ENCODE data around the gene SCARB1. TPM values are rescaled to one million over a fixed set of nuclear protein-coding genes. Genes with fewer than 3 reads are reported as not detected.

SCARB1 gene
- total RNA-seq, 1 donor, result 9.4 TPM

DNA sequence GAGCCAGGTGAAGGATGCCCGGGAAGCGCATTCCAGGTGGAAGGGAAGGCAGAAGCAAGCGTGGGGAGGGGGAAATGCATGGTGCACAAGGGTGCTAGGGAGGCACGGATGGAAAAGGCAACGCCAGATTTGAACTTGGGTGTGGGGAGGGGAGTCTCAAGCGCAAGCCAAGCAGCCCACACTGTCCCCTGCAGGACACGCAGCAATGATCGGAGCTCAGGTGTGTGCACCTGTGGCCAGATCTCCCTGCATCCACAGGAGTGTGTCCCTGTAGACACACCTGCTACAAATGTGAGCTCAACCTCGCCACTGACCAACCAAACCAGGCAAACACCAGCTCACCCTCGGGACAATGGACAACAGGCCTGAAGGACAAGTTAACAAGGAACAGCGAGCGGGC is 63.2 kb downstream of the SCARB1 start:
- Histone ChIP-seq H3K4me2 (ENCODE audit: insufficient read depth, low read length) (no peak overlapping the region), H4K20me1 (ENCODE audit: insufficient read depth, low read length) (no peaks in the 10 kb centered on the region), H3K27ac (ENCODE audit: low read depth, low read length) (no peak overlapping the region), H3K79me2 (ENCODE audit: insufficient read depth, low read length) (no peaks in the 10 kb centered on the region), H3K36me3 (ENCODE audit: insufficient read depth, low read length) (no peaks in the 10 kb centered on the region), H3K4me1 (ENCODE audit: insufficient read depth, low read length) (no peaks in the 10 kb centered on the region), H3K27me3 (ENCODE audit: insufficient read depth, low read length) (no peaks in the 10 kb centered on the region), H3K9me3 (ENCODE audit: low read depth, low read length) (no peaks in the 10 kb centered on the region), H3K4me3 (ENCODE audit: insufficient read depth, low read length) (no peak overlapping the region), H2AFZ (ENCODE audit: low read length) (no peak overlapping the region)
- TF ChIP-seq, protein P1, sequence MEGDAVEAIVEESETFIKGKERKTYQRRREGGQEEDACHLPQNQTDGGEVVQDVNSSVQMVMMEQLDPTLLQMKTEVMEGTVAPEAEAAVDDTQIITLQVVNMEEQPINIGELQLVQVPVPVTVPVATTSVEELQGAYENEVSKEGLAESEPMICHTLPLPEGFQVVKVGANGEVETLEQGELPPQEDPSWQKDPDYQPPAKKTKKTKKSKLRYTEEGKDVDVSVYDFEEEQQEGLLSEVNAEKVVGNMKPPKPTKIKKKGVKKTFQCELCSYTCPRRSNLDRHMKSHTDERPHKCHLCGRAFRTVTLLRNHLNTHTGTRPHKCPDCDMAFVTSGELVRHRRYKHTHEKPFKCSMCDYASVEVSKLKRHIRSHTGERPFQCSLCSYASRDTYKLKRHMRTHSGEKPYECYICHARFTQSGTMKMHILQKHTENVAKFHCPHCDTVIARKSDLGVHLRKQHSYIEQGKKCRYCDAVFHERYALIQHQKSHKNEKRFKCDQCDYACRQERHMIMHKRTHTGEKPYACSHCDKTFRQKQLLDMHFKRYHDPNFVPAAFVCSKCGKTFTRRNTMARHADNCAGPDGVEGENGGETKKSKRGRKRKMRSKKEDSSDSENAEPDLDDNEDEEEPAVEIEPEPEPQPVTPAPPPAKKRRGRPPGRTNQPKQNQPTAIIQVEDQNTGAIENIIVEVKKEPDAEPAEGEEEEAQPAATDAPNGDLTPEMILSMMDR (IDR thresholded peaks at IDR 0.05; ENCODE audit: extremely low read depth, low read depth, low read length), result no peak
- peak; percentile 53 for DNase-seq (ENCODE audit: insufficient read length, low spot score, missing footprints)

DNA sequence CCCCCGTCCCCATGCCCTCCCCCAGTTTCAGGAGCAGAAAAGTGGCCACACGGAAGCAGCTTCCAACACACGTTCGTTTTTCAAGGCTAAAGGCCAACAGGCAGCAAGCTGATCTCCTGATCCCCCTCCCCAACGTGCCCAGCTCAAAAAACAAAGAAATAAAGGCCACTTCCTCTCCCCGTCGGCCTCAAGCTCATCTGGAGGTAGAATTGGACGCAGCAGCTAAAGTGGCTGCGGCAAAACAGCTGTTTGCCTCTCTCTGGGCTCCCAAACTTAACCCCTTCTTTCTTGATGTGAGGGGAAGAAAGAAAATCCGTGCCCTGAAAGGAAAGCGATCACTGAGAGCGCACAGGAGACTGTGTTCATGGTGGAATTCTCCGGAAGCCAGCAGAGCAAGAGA is 66.3 kb downstream of the SCARB1 start:
- no peaks in the 10 kb centered on the region for H3K79me2 ChIP-seq (ENCODE audit: insufficient read depth, low read length)
- H2AFZ ChIP-seq (ENCODE audit: low read length), result no peak overlapping the region
- H3K27me3 ChIP-seq (ENCODE audit: insufficient read depth, low read length), result no peaks in the 10 kb centered on the region
- peak; percentile 43 for DNase-seq (ENCODE audit: insufficient read length, low spot score, missing footprints)
- H3K27ac ChIP-seq (ENCODE audit: low read depth, low read length), result no peak overlapping the region
- no peak overlapping the region for H3K4me3 ChIP-seq (ENCODE audit: insufficient read depth, low read length)
- no peaks in the 10 kb centered on the region for H4K20me1 ChIP-seq (ENCODE audit: insufficient read depth, low read length)
- no peaks in the 10 kb centered on the region for H3K4me1 ChIP-seq (ENCODE audit: insufficient read depth, low read length)
- H3K9me3 ChIP-seq (ENCODE audit: low read depth, low read length), result no peaks in the 10 kb centered on the region
- no peak overlapping the region for H3K4me2 ChIP-seq (ENCODE audit: insufficient read depth, low read length)
- H3K36me3 ChIP-seq (ENCODE audit: insufficient read depth, low read length), result no peaks in the 10 kb centered on the region
- TF ChIP-seq, protein P1 (IDR thresholded peaks at IDR 0.05; ENCODE audit: extremely low read depth, low read depth, low read length), result no peak

DNA sequence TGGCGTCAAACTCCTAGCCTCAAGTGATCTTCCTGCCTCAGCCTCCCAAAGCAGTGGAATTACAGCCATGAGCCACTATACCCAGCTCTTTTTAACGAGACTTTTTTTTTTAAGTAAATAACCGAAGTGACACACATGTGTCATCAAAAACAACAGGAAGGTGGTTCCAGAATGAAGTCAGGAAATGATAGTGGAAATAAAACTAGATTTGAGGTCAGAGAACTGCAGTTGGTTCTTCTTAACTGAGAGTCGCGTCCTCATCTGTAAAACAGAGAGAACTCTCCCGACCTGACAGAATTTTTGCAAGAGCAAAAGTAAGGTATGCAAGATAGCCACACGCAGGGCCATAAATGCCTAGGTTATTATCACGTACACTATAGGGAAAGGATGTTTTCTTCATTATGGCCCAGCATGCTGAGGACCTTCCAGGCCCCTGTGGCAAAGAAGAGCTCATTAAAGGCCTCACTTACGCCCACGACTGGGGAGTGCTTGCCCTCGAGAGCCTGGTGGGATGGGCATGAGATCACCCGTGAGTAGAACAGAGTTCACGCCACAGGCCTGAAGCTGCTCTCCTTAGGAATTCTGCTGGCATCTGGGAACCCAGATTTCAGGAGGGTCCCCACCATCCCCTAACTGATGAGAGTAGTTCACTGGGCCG is 67.2 kb downstream of the SCARB1 start:
- no peak overlapping the region for H3K4me2 ChIP-seq (ENCODE audit: insufficient read depth, low read length)
- no peaks in the 10 kb centered on the region for H3K27me3 ChIP-seq (ENCODE audit: insufficient read depth, low read length)
- H3K27ac ChIP-seq (ENCODE audit: low read depth, low read length), result no peak overlapping the region
- H2AFZ ChIP-seq (ENCODE audit: low read length), result no peak overlapping the region
- no peaks in the 10 kb centered on the region for H3K4me1 ChIP-seq (ENCODE audit: insufficient read depth, low read length)
- no peaks in the 10 kb centered on the region for H3K9me3 ChIP-seq (ENCODE audit: low read depth, low read length)
- no peak overlapping the region for H3K4me3 ChIP-seq (ENCODE audit: insufficient read depth, low read length)
- H3K79me2 ChIP-seq (ENCODE audit: insufficient read depth, low read length), result no peaks in the 10 kb centered on the region
- H4K20me1 ChIP-seq (ENCODE audit: insufficient read depth, low read length), result no peaks in the 10 kb centered on the region
- TF ChIP-seq, protein P1 (IDR thresholded peaks at IDR 0.05; ENCODE audit: extremely low read depth, low read depth, low read length), result no peak
- peak; percentile 54 for DNase-seq (ENCODE audit: insufficient read length, low spot score, missing footprints)
- no peaks in the 10 kb centered on the region for H3K36me3 ChIP-seq (ENCODE audit: insufficient read depth, low read length)

DNA sequence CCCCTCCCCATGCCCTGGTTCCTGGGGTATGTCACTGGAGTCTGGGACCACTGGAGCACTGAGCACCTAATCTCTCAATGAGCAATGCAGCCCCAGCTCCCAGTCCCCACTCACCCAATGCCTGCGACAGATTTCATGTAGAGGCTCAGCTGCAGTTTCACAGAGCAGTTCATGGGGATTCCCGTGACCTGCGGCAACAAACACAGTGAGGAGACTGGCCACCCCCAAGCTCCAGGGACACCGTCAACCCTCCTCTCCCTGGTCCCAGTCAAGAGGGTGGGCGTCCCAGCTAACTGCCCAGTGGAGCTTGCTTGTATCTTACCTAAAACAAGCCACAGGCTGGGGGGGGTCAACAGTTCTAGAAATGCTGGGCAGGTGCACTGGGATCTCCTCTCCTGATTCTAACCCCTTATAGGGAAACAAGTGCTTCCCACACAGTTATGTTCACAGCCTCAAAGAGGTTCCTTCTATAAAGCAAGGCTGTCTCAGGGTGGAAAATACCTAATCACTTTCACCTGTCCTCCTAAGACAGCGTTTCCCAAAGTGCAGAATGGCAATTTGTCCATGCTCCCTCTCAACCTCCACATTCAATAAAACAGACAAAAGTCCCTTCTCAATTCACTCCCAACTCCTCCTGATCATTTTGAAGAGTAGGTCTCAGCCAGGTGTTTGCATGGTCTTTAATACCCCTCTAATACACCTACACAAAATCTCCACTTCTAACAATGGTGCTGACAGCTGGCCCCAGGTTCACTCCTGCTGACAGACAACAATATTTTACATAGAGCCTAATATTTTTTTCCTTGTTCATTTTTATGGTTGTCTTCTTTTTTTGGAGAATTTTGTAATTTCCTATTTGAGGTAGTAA is 68.3 kb downstream of the SCARB1 start:
- H4K20me1 ChIP-seq (ENCODE audit: insufficient read depth, low read length), result no peaks in the 10 kb centered on the region
- no peak overlapping the region for H3K27ac ChIP-seq (ENCODE audit: low read depth, low read length)
- H2AFZ ChIP-seq (ENCODE audit: low read length), result no peak overlapping the region
- H3K9me3 ChIP-seq (ENCODE audit: low read depth, low read length), result no peaks in the 10 kb centered on the region
- no peaks in the 10 kb centered on the region for H3K4me1 ChIP-seq (ENCODE audit: insufficient read depth, low read length)
- H3K79me2 ChIP-seq (ENCODE audit: insufficient read depth, low read length), result no peaks in the 10 kb centered on the region
- no peak overlapping the region for H3K4me2 ChIP-seq (ENCODE audit: insufficient read depth, low read length)
- H3K4me3 ChIP-seq (ENCODE audit: insufficient read depth, low read length), result no peak overlapping the region
- peak; percentile 80 for DNase-seq (ENCODE audit: insufficient read length, low spot score, missing footprints)
- TF ChIP-seq, protein P1 (IDR thresholded peaks at IDR 0.05; ENCODE audit: extremely low read depth, low read depth, low read length), result no peak
- no peaks in the 10 kb centered on the region for H3K36me3 ChIP-seq (ENCODE audit: insufficient read depth, low read length)
- H3K27me3 ChIP-seq (ENCODE audit: insufficient read depth, low read length), result no peaks in the 10 kb centered on the region

Measured in osteoblast (primary cell).